Loucy (cell line): ENCODE data around the gene OPHN1.

Experiments
- CTCF ChIP-seq: fragments of 200-600 bp; sonication (generic); conservative IDR thresholded peaks from 2 replicates; pipeline ENCODE4 v1.5.1; 2014; ENCODE audit warnings: mild to moderate bottlenecking, antibody characterized with exemption, low read length
- EZH2phosphoT487 ChIP-seq: fragments of 200-600 bp; IDR thresholded peaks from 2 replicates; pipeline ENCODE4 v1.6.1; 2018; ENCODE audit warnings: antibody characterized with exemption, mild to moderate bottlenecking, moderate library complexity, borderline replicate concordance

GRCh38 chrX:68420559-68420958 is 12.7 kb downstream of the OPHN1 start:
- TF ChIP-seq CTCF = no peak
- no peak for TF ChIP-seq EZH2phosphoT487
